Mesenchymal stem cell (in vitro differentiated cells and primary cell): ENCODE measurements around the gene CACNA1C.

ENCODE experiments used
- DNase-seq: peaks from one replicate; pipeline ENCODE4 v3.0.0-alpha.2; 2013
- H2AFZ ChIP-seq: one replicate; pipeline ENCODE4 v1.6.1; 2013; ENCODE audit warnings: low read depth, mild to moderate bottlenecking, control low read depth, inconsistent platforms, low read length, moderate library complexity
- H2AK5ac ChIP-seq: 2 replicates; pipeline ENCODE4 v1.6.1; 2013; ENCODE audit warnings: low read length, moderate library complexity, mild to moderate bottlenecking, inconsistent platforms; ENCODE audit not compliant: severe bottlenecking
- H2BK120ac ChIP-seq: one replicate; pipeline ENCODE4 v1.6.1; 2013; ENCODE audit warnings: low read depth, mild to moderate bottlenecking, inconsistent platforms, low read length, moderate library complexity
- H2BK12ac ChIP-seq, 2 experiments: one replicate each; pipeline ENCODE4 v1.6.1; 2013; ENCODE audit warnings: inconsistent platforms in 2 of 2, low read length in 2 of 2, mild to moderate bottlenecking in 2 of 2, moderate library complexity in 2 of 2, control low read depth in 1 of 2
- H2BK15ac ChIP-seq: one replicate; pipeline ENCODE4 v1.6.1; 2013; ENCODE audit warnings: mild to moderate bottlenecking, low read depth, inconsistent platforms; ENCODE audit not compliant: poor library complexity, severe bottlenecking
- H2BK5ac ChIP-seq: 2 replicates; pipeline ENCODE4 v1.6.1; 2013; ENCODE audit warnings: low read depth, mild to moderate bottlenecking, low read length, control low read depth, inconsistent platforms; ENCODE audit not compliant: poor library complexity, severe bottlenecking
- H3K14ac ChIP-seq, 2 experiments: one replicate each; pipeline ENCODE4 v1.6.1; 2013; ENCODE audit warnings: inconsistent platforms in 2 of 2, low read length in 2 of 2, control low read depth in 1 of 2, mild to moderate bottlenecking in 1 of 2, moderate library complexity in 1 of 2
- H3K18ac ChIP-seq, 2 experiments: one replicate each; pipeline ENCODE4 v1.6.1; 2013; ENCODE audit warnings: inconsistent platforms in 2 of 2, low read length in 2 of 2, control low read depth in 1 of 2, low read depth in 1 of 2, mild to moderate bottlenecking in 1 of 2
- H3K23ac ChIP-seq, 2 experiments: one replicate each; pipeline ENCODE4 v1.6.1; 2013; ENCODE audit warnings: inconsistent platforms in 2 of 2, low read length in 2 of 2, mild to moderate bottlenecking in 2 of 2, moderate library complexity in 2 of 2, control low read depth in 1 of 2
- H3K27ac ChIP-seq: 2 replicates; pipeline ENCODE4 v1.5.1; 2013; ENCODE audit warnings: mild to moderate bottlenecking, moderate library complexity, low read length, control low read depth, inconsistent platforms; ENCODE audit not compliant: poor library complexity, severe bottlenecking
- H3K27me3 ChIP-seq, 2 experiments: 2 replicates each; pipeline versions ENCODE4 v1.6.1 to v1.7.0; 2013; ENCODE audit warnings: low read length in 2 of 2, mild to moderate bottlenecking in 2 of 2, moderate library complexity in 2 of 2, control low read depth in 1 of 2, inconsistent platforms in 1 of 2; ENCODE audit not compliant: control insufficient read depth in 1 of 2, insufficient read depth in 1 of 2
- H3K36me3 ChIP-seq, 2 experiments: 2 replicates each; pipeline versions ENCODE4 v1.6.1 to v1.7.0; 2013; ENCODE audit warnings: low read length in 2 of 2, control low read depth in 1 of 2, inconsistent platforms in 1 of 2, low read depth in 1 of 2, mild to moderate bottlenecking in 1 of 2; ENCODE audit not compliant: insufficient read depth in 2 of 2, control insufficient read depth in 1 of 2
- H3K4ac ChIP-seq, 2 experiments: one replicate each; pipeline ENCODE4 v1.6.1; 2013; ENCODE audit warnings: inconsistent platforms in 2 of 2, low read length in 2 of 2, mild to moderate bottlenecking in 2 of 2, moderate library complexity in 2 of 2, control low read depth in 1 of 2, low read depth in 1 of 2
- H3K4me1 ChIP-seq: 2 replicates; pipeline ENCODE4 v1.6.1; 2013; ENCODE audit warnings: low read depth, low read length, control low read depth; ENCODE audit not compliant: control insufficient read depth, insufficient read depth
- H3K4me2 ChIP-seq: 2 replicates; pipeline ENCODE4 v1.6.1; 2013; ENCODE audit warnings: low read length, mild to moderate bottlenecking, inconsistent platforms; ENCODE audit not compliant: poor library complexity, severe bottlenecking
- H3K4me3 ChIP-seq, 2 experiments: 2 replicates each; pipeline versions ENCODE4 v1.5.1 to v1.7.0; 2013; ENCODE audit warnings: low read length in 2 of 2, mild to moderate bottlenecking in 2 of 2, control low read depth in 1 of 2, low read depth in 1 of 2; ENCODE audit not compliant: insufficient read depth in 1 of 2
- H3K79me1 ChIP-seq: replicated peaks from 2 replicates; pipeline ENCODE4 v1.6.1; 2013; ENCODE audit warnings: mild to moderate bottlenecking, control low read depth, low read length, inconsistent platforms; ENCODE audit not compliant: poor library complexity, severe bottlenecking
- H3K9ac ChIP-seq: 2 replicates; pipeline ENCODE4 v1.7.0; 2013; ENCODE audit warnings: mild to moderate bottlenecking, low read length, moderate library complexity
- H3K9me3 ChIP-seq: 2 replicates; pipeline ENCODE4 v1.7.0; 2013; ENCODE audit warnings: mild to moderate bottlenecking, low read length; ENCODE audit not compliant: control insufficient read depth
- H4K8ac ChIP-seq: one replicate; pipeline ENCODE4 v1.6.1; 2013; ENCODE audit warnings: inconsistent platforms, mild to moderate bottlenecking, low read length, moderate library complexity
- H4K91ac ChIP-seq: one replicate; pipeline ENCODE4 v1.6.1; 2013; ENCODE audit warnings: mild to moderate bottlenecking, low read length, inconsistent platforms
- WGBS: methylation state at CpG from one replicate; pipeline ENCODE4 v1.1.7; 2013; ENCODE audit warnings: mixed read lengths; 5-methylcytosine and 5-hydroxymethylcytosine counted together

Gene CACNA1C

GRCh38 chr12:2124466-2125023, 71.8 kb downstream of the CACNA1C start:
- H3K18ac ChIP-seq: no peak overlapping the region
- H2AK5ac ChIP-seq: no peak overlapping the region
- no peak overlapping the region for H3K23ac ChIP-seq
- no peak overlapping the region for H2AFZ ChIP-seq
- H4K91ac ChIP-seq: no peak overlapping the region
- H3K4me1 ChIP-seq: no peaks in the 10 kb centered on the region
- no peak overlapping the region for H2BK5ac ChIP-seq
- no peak overlapping the region for H3K9ac ChIP-seq
- H3K14ac ChIP-seq: no peak overlapping the region
- H3K36me3 ChIP-seq: peaks cover 3 to 56% of the 10 kb centered on the region in 2 experiments
- no peaks in the 10 kb centered on the region for H3K9me3 ChIP-seq
- H3K4ac ChIP-seq: no peak overlapping the region
- H3K4me3 ChIP-seq: no peak overlapping the region
- DNase-seq: no peak
- H2BK12ac ChIP-seq: no peak overlapping the region
- H2BK15ac ChIP-seq: no peak overlapping the region
- no peak overlapping the region for H3K27ac ChIP-seq
- H3K4me2 ChIP-seq: no peak overlapping the region
- no peak overlapping the region for H4K8ac ChIP-seq
- 89% methylated on average over 13 of the region's 13 CpGs for WGBS
- H3K27me3 ChIP-seq: peaks cover 0 to 20% of the 10 kb centered on the region in 2 experiments
- H2BK120ac ChIP-seq: no peak overlapping the region
- no peaks in the 10 kb centered on the region for H3K79me1 ChIP-seq

- no peak overlapping the region for H3K4ac ChIP-seq
- no peak overlapping the region for H3K14ac ChIP-seq
- no peak overlapping the region for H3K9ac ChIP-seq
- DNase-seq: no peak
- H3K27ac ChIP-seq: no peak overlapping the region
- no peak overlapping the region for H2BK120ac ChIP-seq
- H2AK5ac ChIP-seq: no peak overlapping the region
- no peak overlapping the region for H3K18ac ChIP-seq
- H3K79me1 ChIP-seq: no peaks in the 10 kb centered on the region
- no peak overlapping the region for H4K91ac ChIP-seq
- no peak overlapping the region for H2BK15ac ChIP-seq
- peaks cover 3 to 46% of the 10 kb centered on the region in 2 experiments for H3K36me3 ChIP-seq
- 94% methylated on average over 11 of the region's 11 CpGs for WGBS
- H3K9me3 ChIP-seq: no peaks in the 10 kb centered on the region
- peaks cover 0 to 19% of the 10 kb centered on the region in 2 experiments for H3K27me3 ChIP-seq
- no peak overlapping the region for H3K4me3 ChIP-seq
- H3K4me1 ChIP-seq: no peaks in the 10 kb centered on the region
- H2AFZ ChIP-seq: no peak overlapping the region
- no peak overlapping the region for H2BK12ac ChIP-seq
- no peak overlapping the region for H3K23ac ChIP-seq
- no peak overlapping the region for H3K4me2 ChIP-seq
- H2BK5ac ChIP-seq: no peak overlapping the region
- no peak overlapping the region for H4K8ac ChIP-seq
Measured at GRCh38 chr12:2125651-2126522, 73.1 kb downstream of the CACNA1C start.

GRCh38 chr12:2126676-2127406, 74.1 kb downstream of the CACNA1C start:
- H3K23ac ChIP-seq: no peak overlapping the region
- no peaks in the 10 kb centered on the region for H3K9me3 ChIP-seq
- no peak overlapping the region for H2BK120ac ChIP-seq
- no peak overlapping the region for H3K4ac ChIP-seq
- H3K9ac ChIP-seq: no peak overlapping the region
- H2BK5ac ChIP-seq: no peak overlapping the region
- H2BK15ac ChIP-seq: no peak overlapping the region
- H4K91ac ChIP-seq: no peak overlapping the region
- H4K8ac ChIP-seq: no peak overlapping the region
- H3K4me1 ChIP-seq: no peaks in the 10 kb centered on the region
- H3K27me3 ChIP-seq: peaks cover 0 to 13% of the 10 kb centered on the region in 2 experiments
- no peak overlapping the region for H2AFZ ChIP-seq
- no peaks in the 10 kb centered on the region for H3K79me1 ChIP-seq
- no peak for DNase-seq
- no peak overlapping the region for H3K4me2 ChIP-seq
- H3K4me3 ChIP-seq: no peak overlapping the region
- no peak overlapping the region for H3K14ac ChIP-seq
- H2BK12ac ChIP-seq: no peak overlapping the region
- H3K36me3 ChIP-seq: peaks cover 3 to 37% of the 10 kb centered on the region in 2 experiments
- H3K27ac ChIP-seq: no peak overlapping the region
- no peak overlapping the region for H3K18ac ChIP-seq
- 91% methylated on average over 8 of the region's 8 CpGs for WGBS
- no peak overlapping the region for H2AK5ac ChIP-seq

GRCh38 chr12:2129076-2129475, 76.3 kb downstream of the CACNA1C start:
- Histone ChIP-seq H2AFZ (no peak overlapping the region), H3K27me3 (peaks cover 0 to 10% of the 10 kb centered on the region in 2 experiments), H2AK5ac (no peak overlapping the region), H3K9ac (no peak overlapping the region), H3K23ac (no peak overlapping the region), H3K4me3 (no peak overlapping the region), H2BK120ac (no peak overlapping the region), H3K9me3 (no peaks in the 10 kb centered on the region), H2BK12ac (no peak overlapping the region), H2BK5ac (no peak overlapping the region), H2BK15ac (no peak overlapping the region), H3K4ac (no peak overlapping the region), H3K18ac (no peak overlapping the region), H3K79me1 (no peaks in the 10 kb centered on the region), H4K91ac (no peak overlapping the region), H3K36me3 (peaks cover 0 to 23% of the 10 kb centered on the region in 2 experiments), H3K4me1 (no peaks in the 10 kb centered on the region), H3K27ac (no peak overlapping the region), H3K14ac (peak overlapping the region in 1 of 2 experiments; percentile 26), H3K4me2 (no peak overlapping the region), H4K8ac (no peak overlapping the region)
- 54% methylated on average over 5 of the region's 7 CpGs for WGBS
- peak; percentile 50 for DNase-seq
